HepG2 (cell line): ENCODE results near the gene SERPINA6. TPM values are rescaled to one million over a fixed set of nuclear protein-coding genes. Genes with fewer than 3 reads are reported as not detected.

Source experiments
- AHDC1 ChIP-seq: sonication (generic); formaldehyde crosslinking; IDR thresholded peaks from 2 replicates; pipeline ENCODE4 v1.5.1; 2020; ENCODE audit warnings: mild to moderate bottlenecking, missing genetic modification reagents, borderline replicate concordance
- CHD4 ChIP-seq: fragments of 200-600 bp; sonication (generic); IDR thresholded peaks from 2 replicates; pipeline ENCODE4 v1.7.0; 2017; ENCODE audit warnings: mild to moderate bottlenecking, low read length, borderline replicate concordance
- ERF ChIP-seq: IDR thresholded peaks from 2 replicates; pipeline ENCODE4 v1.6.1; 2018; ENCODE audit warnings: missing biosample characterization, missing genetic modification reagents
- HDAC2 ChIP-seq: sonication (generic); formaldehyde crosslinking; IDR thresholded peaks from 2 replicates; pipeline ENCODE4 v1.4.0; 2020; ENCODE audit warnings: missing genetic modification reagents
- HDAC6 ChIP-seq: fragments of 200-600 bp; sonication (generic); IDR thresholded peaks from 2 replicates; pipeline ENCODE4 v1.7.0; 2017; ENCODE audit warnings: mild to moderate bottlenecking, antibody characterized with exemption, low read length, low read depth
- JARID2 ChIP-seq: sonication (generic); formaldehyde crosslinking; IDR thresholded peaks from 2 replicates; pipeline ENCODE4 v1.8.1; 2023; ENCODE audit warnings: missing genetic modification reagents, inconsistent platforms; ENCODE audit not compliant: insufficient replicate concordance
- PAWR ChIP-seq: sonication (generic); formaldehyde crosslinking; IDR thresholded peaks from 2 replicates; pipeline ENCODE4 v1.4.0; 2020; ENCODE audit warnings: missing genetic modification reagents, mild to moderate bottlenecking, borderline replicate concordance
- RXRA ChIP-seq: sonication (generic); formaldehyde crosslinking; IDR thresholded peaks from 2 replicates; pipeline ENCODE4 v1.5.1; 2020; ENCODE audit warnings: missing genetic modification reagents
- ZBTB39 ChIP-seq: sonication (generic); formaldehyde crosslinking; IDR thresholded peaks from 2 replicates; pipeline ENCODE4 v1.5.0; 2020; ENCODE audit warnings: missing genetic modification reagents
- ZMYM3 ChIP-seq: sonication (generic); formaldehyde crosslinking; IDR thresholded peaks from 2 replicates; pipeline ENCODE4 v1.5.1; 2020; ENCODE audit warnings: mild to moderate bottlenecking, missing genetic modification reagents
- ZNF557 ChIP-seq: sonication (generic); formaldehyde crosslinking; IDR thresholded peaks from 2 replicates; pipeline ENCODE4 v1.4.0; 2020; ENCODE audit warnings: missing genetic modification reagents
- ZNF761 ChIP-seq: sonication (generic); formaldehyde crosslinking; conservative IDR thresholded peaks from 2 replicates; pipeline ENCODE4 v1.4.0; 2020; ENCODE audit warnings: mild to moderate bottlenecking, missing genetic modification reagents
- ZNF816 ChIP-seq: sonication (generic); formaldehyde crosslinking; IDR thresholded peaks from 2 replicates; pipeline ENCODE4 v1.8.0; 2022; ENCODE audit warnings: missing genetic modification reagents, mild to moderate bottlenecking, borderline replicate concordance
- polyA plus RNA-seq, 8 experiments: library from polyadenylated mRNA; depleted of rRNA in 3 of 8; stranded (reverse) in 7 of 8; unstranded in 1 of 8; fragments of >200 nt; fragmentation: Illumina TruSeq in 4 of 8; extraction: Trizol in 4 of 8; gene quantifications; 2 replicates each; pipeline versions ENCODE4 v1.2.1 to v1.2.3, GENCODE V29; 2011 to 2016; ENCODE audit warnings: low read depth in 4 of 8, missing spikeins in 1 of 8, mixed read lengths in 1 of 8; ENCODE audit not compliant: insufficient read depth in 1 of 8
- total RNA-seq, 5 experiments: library from RNA; depleted of rRNA; stranded (reverse); fragments of >200 nt; fragmentation: Illumina TruSeq; extraction: Trizol; gene quantifications; 2 replicates each; pipeline ENCODE4 v1.2.3, GENCODE V29; 2016; ENCODE audit warnings: low read depth in 1 of 5
- TF ChIP-seq, protein P1 (sequence below), 2 experiments: fragments of 450-650 bp in 1 of 2; sonication (generic) in 1 of 2; formaldehyde crosslinking; IDR thresholded peaks; 2 replicates each; pipeline versions ENCODE4 v1.5.0 to v1.8.0; 2020 to 2022; ENCODE audit warnings: mild to moderate bottlenecking in 1 of 2, missing genetic modification reagents in 1 of 2
- TF ChIP-seq, protein P2 (sequence below): IDR thresholded peaks from 2 replicates; pipeline ENCODE4 v1.6.1; 2016; ENCODE audit warnings: control low read depth
- TF ChIP-seq, protein P3 (sequence below): IDR thresholded peaks from 2 replicates; pipeline ENCODE4 v1.6.1; 2012; ENCODE audit warnings: inconsistent platforms
- TF ChIP-seq, protein P4 (sequence below): IDR thresholded peaks from 2 replicates; pipeline ENCODE4 v1.6.1; 2016; ENCODE audit warnings: missing compliant biosample characterization, missing genetic modification reagents, borderline replicate concordance

The SERPINA6 gene
- total and polyA plus RNA-seq, 2 of the 13 experiments (the other 11 are each of a cell fraction or from before 2014, with no cell fraction given) = 260 to 333 TPM

DNA sequence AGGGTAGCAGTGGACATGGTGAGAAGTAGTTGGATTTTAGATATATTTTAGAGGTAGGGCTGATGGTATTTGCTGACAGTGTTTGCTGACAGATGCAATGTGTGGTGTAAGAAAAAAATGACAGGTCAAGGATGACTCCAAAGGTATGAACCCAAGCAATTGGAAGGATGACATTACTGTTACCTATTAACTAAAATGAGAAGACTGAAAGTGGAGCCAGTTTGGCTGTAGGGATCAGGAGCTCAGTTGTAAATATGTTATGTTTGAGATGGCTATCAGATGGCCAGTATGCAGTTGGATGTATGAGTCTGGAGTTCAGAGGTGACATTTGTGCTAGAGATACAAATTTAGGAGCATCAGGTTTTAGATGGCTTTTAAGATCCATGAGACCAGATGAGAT is 17.4 kb upstream of the SERPINA6 start (continued):
- TF ChIP-seq, protein P1, sequence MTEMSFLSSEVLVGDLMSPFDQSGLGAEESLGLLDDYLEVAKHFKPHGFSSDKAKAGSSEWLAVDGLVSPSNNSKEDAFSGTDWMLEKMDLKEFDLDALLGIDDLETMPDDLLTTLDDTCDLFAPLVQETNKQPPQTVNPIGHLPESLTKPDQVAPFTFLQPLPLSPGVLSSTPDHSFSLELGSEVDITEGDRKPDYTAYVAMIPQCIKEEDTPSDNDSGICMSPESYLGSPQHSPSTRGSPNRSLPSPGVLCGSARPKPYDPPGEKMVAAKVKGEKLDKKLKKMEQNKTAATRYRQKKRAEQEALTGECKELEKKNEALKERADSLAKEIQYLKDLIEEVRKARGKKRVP (CRISPR knock-in tag; IDR thresholded peaks at IDR 0.05) = peak in 1 of 2 experiments; percentile 49; a peak in 1 of 4 replicates
- TF ChIP-seq ZNF761 (no peak), ZMYM3 (CRISPR knock-in tag) (peak; percentile 59; the same call in 1 of the 2 replicates), HDAC2 (CRISPR knock-in tag) (peak; percentile 96), HDAC6 (no peak), ZBTB39 (CRISPR knock-in tag) (no peak), ZNF557 (CRISPR knock-in tag) (no peak), ERF (CRISPR knock-in tag) (peak; percentile 41; the same call in 1 of the 2 replicates), JARID2 (CRISPR knock-in tag) (no peak), ZNF816 (peak; percentile 65; the same call in 1 of the 2 replicates), RXRA (CRISPR knock-in tag) (peak; percentile 55; the same call in 1 of the 2 replicates), AHDC1 (peak; percentile 94), CHD4 (no peak), PAWR (CRISPR knock-in tag) (no peak)
- TF ChIP-seq, protein P2, sequence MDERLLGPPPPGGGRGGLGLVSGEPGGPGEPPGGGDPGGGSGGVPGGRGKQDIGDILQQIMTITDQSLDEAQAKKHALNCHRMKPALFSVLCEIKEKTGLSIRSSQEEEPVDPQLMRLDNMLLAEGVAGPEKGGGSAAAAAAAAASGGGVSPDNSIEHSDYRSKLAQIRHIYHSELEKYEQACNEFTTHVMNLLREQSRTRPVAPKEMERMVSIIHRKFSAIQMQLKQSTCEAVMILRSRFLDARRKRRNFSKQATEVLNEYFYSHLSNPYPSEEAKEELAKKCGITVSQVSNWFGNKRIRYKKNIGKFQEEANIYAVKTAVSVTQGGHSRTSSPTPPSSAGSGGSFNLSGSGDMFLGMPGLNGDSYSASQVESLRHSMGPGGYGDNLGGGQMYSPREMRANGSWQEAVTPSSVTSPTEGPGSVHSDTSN = 0 out of 2 replicates have a peak, but pooled peaks have one; percentile 43
- TF ChIP-seq, protein P3, sequence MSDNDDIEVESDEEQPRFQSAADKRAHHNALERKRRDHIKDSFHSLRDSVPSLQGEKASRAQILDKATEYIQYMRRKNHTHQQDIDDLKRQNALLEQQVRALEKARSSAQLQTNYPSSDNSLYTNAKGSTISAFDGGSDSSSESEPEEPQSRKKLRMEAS = peak; percentile 41; the same call in 1 of the 2 replicates
- TF ChIP-seq, protein P4, sequence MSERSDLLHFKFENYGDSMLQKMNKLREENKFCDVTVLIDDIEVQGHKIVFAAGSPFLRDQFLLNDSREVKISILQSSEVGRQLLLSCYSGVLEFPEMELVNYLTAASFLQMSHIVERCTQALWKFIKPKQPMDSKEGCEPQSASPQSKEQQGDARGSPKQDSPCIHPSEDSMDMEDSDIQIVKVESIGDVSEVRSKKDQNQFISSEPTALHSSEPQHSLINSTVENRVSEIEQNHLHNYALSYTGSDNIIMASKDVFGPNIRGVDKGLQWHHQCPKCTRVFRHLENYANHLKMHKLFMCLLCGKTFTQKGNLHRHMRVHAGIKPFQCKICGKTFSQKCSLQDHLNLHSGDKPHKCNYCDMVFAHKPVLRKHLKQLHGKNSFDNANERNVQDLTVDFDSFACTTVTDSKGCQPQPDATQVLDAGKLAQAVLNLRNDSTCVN = no peak
